GM12878 (cell line): Measurements from ENCODE around the gene C1orf21.

Source experiments
- POLR2A ChIP-seq: IDR thresholded peaks from 2 replicates; pipeline ENCODE4 v1.6.1; 2011; ENCODE audit warnings: low read depth, mild to moderate bottlenecking, low read length
- ZNF274 ChIP-seq: IDR thresholded peaks from one replicate; pipeline ENCODE4 v1.8.0; 2011; ENCODE audit not compliant: insufficient read length, insufficient read depth
- TF ChIP-seq, protein P1 (sequence below), 3 experiments: IDR thresholded peaks in 2 of 3; conservative IDR thresholded peaks in 1 of 3; 2 replicates each; pipeline ENCODE4 v1.5.1; 2011; ENCODE audit warnings: low read depth in 3 of 3, low read length in 3 of 3, mild to moderate bottlenecking in 3 of 3, control low read depth in 2 of 3, moderate library complexity in 2 of 3, inconsistent platforms in 1 of 3, mixed read lengths in 1 of 3; ENCODE audit not compliant: control insufficient read depth in 2 of 3, insufficient read depth in 1 of 3; ENCODE audit errors: extremely low read depth in 1 of 3
- TF ChIP-seq, protein P2 (sequence below): IDR thresholded peaks from 2 replicates; pipeline ENCODE4 v1.6.1; 2012; ENCODE audit warnings: low read depth, low read length, improper control_type of control experiment
- TF ChIP-seq, protein P3 (sequence below): IDR thresholded peaks from 2 replicates; pipeline ENCODE4 v1.6.1; 2011; ENCODE audit warnings: low read depth, low read length, improper control_type of control experiment, borderline replicate concordance

DNA sequence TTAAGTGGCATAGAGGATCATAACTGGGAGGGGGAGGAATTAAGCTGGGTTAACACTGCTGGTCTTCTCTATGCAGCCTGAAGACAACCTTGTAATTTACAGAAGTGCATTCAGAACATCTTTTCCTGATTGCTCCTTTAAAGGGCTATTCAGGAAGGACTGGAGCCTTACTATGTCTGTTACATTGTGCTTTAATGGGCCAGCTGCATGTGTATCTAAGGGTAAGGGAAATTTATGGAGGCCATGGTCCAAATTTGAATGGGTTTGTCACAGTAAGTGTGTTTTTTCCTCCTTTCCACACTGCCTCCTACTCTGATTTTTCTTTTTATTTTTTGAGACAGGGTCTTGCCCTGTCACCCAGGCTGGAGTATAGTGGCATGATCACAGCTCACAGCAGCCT, 19.6 kb downstream of the C1orf21 start:
- TF ChIP-seq, protein P1, sequence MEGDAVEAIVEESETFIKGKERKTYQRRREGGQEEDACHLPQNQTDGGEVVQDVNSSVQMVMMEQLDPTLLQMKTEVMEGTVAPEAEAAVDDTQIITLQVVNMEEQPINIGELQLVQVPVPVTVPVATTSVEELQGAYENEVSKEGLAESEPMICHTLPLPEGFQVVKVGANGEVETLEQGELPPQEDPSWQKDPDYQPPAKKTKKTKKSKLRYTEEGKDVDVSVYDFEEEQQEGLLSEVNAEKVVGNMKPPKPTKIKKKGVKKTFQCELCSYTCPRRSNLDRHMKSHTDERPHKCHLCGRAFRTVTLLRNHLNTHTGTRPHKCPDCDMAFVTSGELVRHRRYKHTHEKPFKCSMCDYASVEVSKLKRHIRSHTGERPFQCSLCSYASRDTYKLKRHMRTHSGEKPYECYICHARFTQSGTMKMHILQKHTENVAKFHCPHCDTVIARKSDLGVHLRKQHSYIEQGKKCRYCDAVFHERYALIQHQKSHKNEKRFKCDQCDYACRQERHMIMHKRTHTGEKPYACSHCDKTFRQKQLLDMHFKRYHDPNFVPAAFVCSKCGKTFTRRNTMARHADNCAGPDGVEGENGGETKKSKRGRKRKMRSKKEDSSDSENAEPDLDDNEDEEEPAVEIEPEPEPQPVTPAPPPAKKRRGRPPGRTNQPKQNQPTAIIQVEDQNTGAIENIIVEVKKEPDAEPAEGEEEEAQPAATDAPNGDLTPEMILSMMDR (IDR thresholded peaks at IDR 0.05 in 2 of 3, conservative IDR thresholded peaks at IDR 0.05 in 1 of 3; ENCODE audit: control insufficient read depth in 2 of 3, extremely low read depth in 1 of 3, insufficient read depth in 1 of 3, low read depth in 3 of 3, low read length in 3 of 3) = no peak
- TF ChIP-seq POLR2A (no peak), ZNF274 (no peak)
- TF ChIP-seq, protein P2, sequence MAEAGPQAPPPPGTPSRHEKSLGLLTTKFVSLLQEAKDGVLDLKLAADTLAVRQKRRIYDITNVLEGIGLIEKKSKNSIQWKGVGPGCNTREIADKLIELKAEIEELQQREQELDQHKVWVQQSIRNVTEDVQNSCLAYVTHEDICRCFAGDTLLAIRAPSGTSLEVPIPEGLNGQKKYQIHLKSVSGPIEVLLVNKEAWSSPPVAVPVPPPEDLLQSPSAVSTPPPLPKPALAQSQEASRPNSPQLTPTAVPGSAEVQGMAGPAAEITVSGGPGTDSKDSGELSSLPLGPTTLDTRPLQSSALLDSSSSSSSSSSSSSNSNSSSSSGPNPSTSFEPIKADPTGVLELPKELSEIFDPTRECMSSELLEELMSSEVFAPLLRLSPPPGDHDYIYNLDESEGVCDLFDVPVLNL = no peak
- TF ChIP-seq, protein P3, sequence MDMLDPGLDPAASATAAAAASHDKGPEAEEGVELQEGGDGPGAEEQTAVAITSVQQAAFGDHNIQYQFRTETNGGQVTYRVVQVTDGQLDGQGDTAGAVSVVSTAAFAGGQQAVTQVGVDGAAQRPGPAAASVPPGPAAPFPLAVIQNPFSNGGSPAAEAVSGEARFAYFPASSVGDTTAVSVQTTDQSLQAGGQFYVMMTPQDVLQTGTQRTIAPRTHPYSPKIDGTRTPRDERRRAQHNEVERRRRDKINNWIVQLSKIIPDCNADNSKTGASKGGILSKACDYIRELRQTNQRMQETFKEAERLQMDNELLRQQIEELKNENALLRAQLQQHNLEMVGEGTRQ = no peak
